ENCODE results near the gene KCNT1.

DNA sequence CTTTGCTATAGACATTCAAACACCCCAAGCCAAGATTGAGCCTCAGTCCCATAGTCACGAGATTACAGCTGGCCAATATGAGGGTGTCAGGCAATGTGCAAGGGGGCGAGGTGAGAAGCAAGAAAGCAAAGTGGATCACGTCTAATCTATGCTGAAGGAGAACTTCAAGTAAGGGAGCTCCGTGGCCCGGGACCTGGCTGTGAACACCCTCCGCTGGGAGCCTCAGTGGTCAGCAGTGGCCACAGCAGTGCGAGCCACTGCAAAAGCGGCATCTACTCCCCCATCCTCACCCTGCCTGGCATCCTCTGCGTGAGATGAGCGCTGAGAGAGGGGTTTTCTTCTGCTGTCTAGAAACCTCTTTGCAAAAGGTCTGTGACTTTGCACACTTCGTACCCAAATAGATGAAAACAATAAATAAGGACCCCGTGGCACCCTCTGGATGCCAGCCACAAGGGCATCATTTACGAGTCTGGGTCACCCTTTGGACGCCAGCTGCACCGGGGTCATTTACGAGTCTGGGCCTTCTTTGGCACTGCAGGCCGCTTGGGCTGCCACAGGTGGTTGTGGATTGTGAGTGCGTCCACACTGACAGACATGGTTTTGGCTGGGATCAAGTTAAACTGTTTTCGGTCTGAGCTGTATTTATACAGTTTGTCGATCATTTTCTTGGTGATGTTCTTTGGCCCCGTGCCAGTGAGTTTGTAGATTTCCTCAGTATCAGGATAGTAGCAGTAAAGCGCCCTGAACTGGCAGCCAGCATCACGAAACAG is 109.0 kb downstream of the KCNT1 start:
- TF ChIP-seq EP300 (IDR thresholded peaks at IDR 0.05) (no peak), POLR2A (IDR thresholded peaks at IDR 0.05; ENCODE audit: low read depth) (no peak), POLR2AphosphoS5 (IDR thresholded peaks at IDR 0.05) (no peak)
- TF ChIP-seq, protein P1, sequence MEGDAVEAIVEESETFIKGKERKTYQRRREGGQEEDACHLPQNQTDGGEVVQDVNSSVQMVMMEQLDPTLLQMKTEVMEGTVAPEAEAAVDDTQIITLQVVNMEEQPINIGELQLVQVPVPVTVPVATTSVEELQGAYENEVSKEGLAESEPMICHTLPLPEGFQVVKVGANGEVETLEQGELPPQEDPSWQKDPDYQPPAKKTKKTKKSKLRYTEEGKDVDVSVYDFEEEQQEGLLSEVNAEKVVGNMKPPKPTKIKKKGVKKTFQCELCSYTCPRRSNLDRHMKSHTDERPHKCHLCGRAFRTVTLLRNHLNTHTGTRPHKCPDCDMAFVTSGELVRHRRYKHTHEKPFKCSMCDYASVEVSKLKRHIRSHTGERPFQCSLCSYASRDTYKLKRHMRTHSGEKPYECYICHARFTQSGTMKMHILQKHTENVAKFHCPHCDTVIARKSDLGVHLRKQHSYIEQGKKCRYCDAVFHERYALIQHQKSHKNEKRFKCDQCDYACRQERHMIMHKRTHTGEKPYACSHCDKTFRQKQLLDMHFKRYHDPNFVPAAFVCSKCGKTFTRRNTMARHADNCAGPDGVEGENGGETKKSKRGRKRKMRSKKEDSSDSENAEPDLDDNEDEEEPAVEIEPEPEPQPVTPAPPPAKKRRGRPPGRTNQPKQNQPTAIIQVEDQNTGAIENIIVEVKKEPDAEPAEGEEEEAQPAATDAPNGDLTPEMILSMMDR (IDR thresholded peaks at IDR 0.05) = no peak
